GM12878 (cell line): Measurements from ENCODE around the gene EMSY.

Experiments used
- CTCF ChIP-seq, 3 experiments: IDR thresholded peaks in 2 of 3; conservative IDR thresholded peaks in 1 of 3; 2 replicates each; pipeline ENCODE4 v1.5.1; 2011; ENCODE audit warnings: low read depth in 3 of 3, low read length in 3 of 3, mild to moderate bottlenecking in 3 of 3, control low read depth in 2 of 3, moderate library complexity in 2 of 3, inconsistent platforms in 1 of 3, mixed read lengths in 1 of 3; ENCODE audit not compliant: control insufficient read depth in 2 of 3, insufficient read depth in 1 of 3; ENCODE audit errors: extremely low read depth in 1 of 3
- EP300 ChIP-seq, 2 experiments: fragments of 150-350 bp in 1 of 2; IDR thresholded peaks; 2 replicates each; pipeline ENCODE4 v1.6.1; 2011 to 2012; ENCODE audit warnings: low read depth in 2 of 2, low read length in 2 of 2, borderline replicate concordance in 1 of 2, improper control_type of control experiment in 1 of 2, inconsistent platforms in 1 of 2; ENCODE audit not compliant: control insufficient read depth in 1 of 2
- EZH2 ChIP-seq: IDR thresholded peaks from 2 replicates; pipeline ENCODE4 v1.6.1; 2012; ENCODE audit warnings: low read depth, mild to moderate bottlenecking, control low read depth, inconsistent platforms, low read length, borderline replicate concordance; ENCODE audit not compliant: control insufficient read depth
- POLR2A ChIP-seq: IDR thresholded peaks from 2 replicates; pipeline ENCODE4 v1.6.1; 2011; ENCODE audit warnings: low read depth, mild to moderate bottlenecking, low read length
- SREBF2 ChIP-seq: IDR thresholded peaks from 2 replicates; pipeline ENCODE4 v1.6.1; 2012; ENCODE audit warnings: mild to moderate bottlenecking, low read length
- SUZ12 ChIP-seq: fragments of 200-600 bp; sonication (generic); IDR thresholded peaks from one replicate; pipeline ENCODE4 v1.6.1; 2018; ENCODE audit warnings: antibody characterized with exemption, mild to moderate bottlenecking; ENCODE audit not compliant: unreplicated experiment
- ZNF207 ChIP-seq: fragments of 450-650 bp; IDR thresholded peaks from 2 replicates; pipeline ENCODE4 v1.6.1; 2014; ENCODE audit warnings: antibody characterized with exemption, mild to moderate bottlenecking, borderline replicate concordance
- TF ChIP-seq, protein P1 (sequence below): IDR thresholded peaks from 2 replicates; pipeline ENCODE4 v1.6.1; 2011; ENCODE audit warnings: borderline replicate concordance, low read depth, mild to moderate bottlenecking, moderate library complexity, mixed read lengths, low read length; ENCODE audit not compliant: insufficient read depth; ENCODE audit errors: extremely low read length

DNA sequence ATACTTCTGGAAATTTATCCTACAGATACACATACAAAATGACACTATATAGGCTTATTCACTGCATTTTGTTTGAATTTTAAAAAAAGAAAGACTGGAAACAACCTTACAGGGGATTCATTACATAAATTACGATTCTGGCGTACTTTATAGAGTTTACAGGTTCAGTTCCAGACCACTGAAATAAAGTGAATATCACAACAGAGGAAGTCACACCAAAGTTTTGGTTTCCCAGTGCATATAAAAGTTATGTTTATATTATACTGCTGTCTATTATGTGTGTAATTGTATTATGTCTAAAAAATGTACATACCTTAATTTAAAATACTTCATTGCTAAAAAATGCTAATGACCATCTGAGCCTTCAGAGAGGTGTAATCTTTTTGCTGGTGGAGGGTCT lies 62.0 kb downstream of the EMSY start:
- no peak for TF ChIP-seq POLR2A
- TF ChIP-seq EZH2: no peak
- TF ChIP-seq CTCF (IDR thresholded peaks at IDR 0.05 in 2 of 3, conservative IDR thresholded peaks at IDR 0.05 in 1 of 3; ENCODE audit: control insufficient read depth in 2 of 3, extremely low read depth in 1 of 3, insufficient read depth in 1 of 3, low read depth in 3 of 3, low read length in 3 of 3): no peak
- TF ChIP-seq, protein P1, sequence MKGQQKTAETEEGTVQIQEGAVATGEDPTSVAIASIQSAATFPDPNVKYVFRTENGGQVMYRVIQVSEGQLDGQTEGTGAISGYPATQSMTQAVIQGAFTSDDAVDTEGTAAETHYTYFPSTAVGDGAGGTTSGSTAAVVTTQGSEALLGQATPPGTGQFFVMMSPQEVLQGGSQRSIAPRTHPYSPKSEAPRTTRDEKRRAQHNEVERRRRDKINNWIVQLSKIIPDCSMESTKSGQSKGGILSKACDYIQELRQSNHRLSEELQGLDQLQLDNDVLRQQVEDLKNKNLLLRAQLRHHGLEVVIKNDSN: no peak
- TF ChIP-seq ZNF207: no peak
- TF ChIP-seq SUZ12: no peak
- no peak for TF ChIP-seq EP300 (IDR thresholded peaks at IDR 0.05; ENCODE audit: borderline replicate concordance in 1 of 2, control insufficient read depth in 1 of 2, low read depth in 2 of 2, low read length in 2 of 2)
- TF ChIP-seq SREBF2: no peak
